ENCODE results near the gene MSX1.

Gene MSX1

GRCh38 chr4:4840351-4840750 lies 19.1 kb upstream of the MSX1 start:
- DNase-seq (ENCODE audit: low read depth in 1 of 2, low spot score in 1 of 2): no peak

- DNase-seq (ENCODE audit: low read depth in 1 of 2, low spot score in 1 of 2): no peak
These were observed 18.3 kb upstream of the MSX1 start for GRCh38 chr4:4841156-4841555.

- no peak for DNase-seq (ENCODE audit: low read depth in 1 of 2, low spot score in 1 of 2)
These were observed 16.7 kb upstream of the MSX1 start for GRCh38 chr4:4842476-4843441.

GRCh38 chr4:4843635-4844291 lies 15.7 kb upstream of the MSX1 start:
- no peak for DNase-seq (ENCODE audit: low read depth in 1 of 2, low spot score in 1 of 2)

- no peak for DNase-seq (ENCODE audit: low read depth in 1 of 2, low spot score in 1 of 2)
These were observed 14.4 kb upstream of the MSX1 start for GRCh38 chr4:4845027-4845426.

- DNase-seq (ENCODE audit: low read depth in 1 of 2, low spot score in 1 of 2): no peak
These were observed 12.5 kb upstream of the MSX1 start for GRCh38 chr4:4847011-4847410.

- no peak for DNase-seq (ENCODE audit: low read depth in 1 of 2, low spot score in 1 of 2)
These were observed 10.9 kb upstream of the MSX1 start for GRCh38 chr4:4848540-4848939.

- no peak for DNase-seq (ENCODE audit: low read depth in 1 of 2, low spot score in 1 of 2)
These were observed 10.4 kb upstream of the MSX1 start for GRCh38 chr4:4849106-4849505.

- no peak for DNase-seq (ENCODE audit: low read depth in 1 of 2, low spot score in 1 of 2)
These were observed 9.8 kb upstream of the MSX1 start for GRCh38 chr4:4849524-4850193.

- DNase-seq (ENCODE audit: low read depth in 1 of 2, low spot score in 1 of 2): no peak
These were observed 8.4 kb upstream of the MSX1 start for GRCh38 chr4:4851081-4851480.

- DNase-seq (ENCODE audit: low read depth in 1 of 2, low spot score in 1 of 2): no peak
These were observed 7.6 kb upstream of the MSX1 start for GRCh38 chr4:4851906-4852305.

- no peak for DNase-seq (ENCODE audit: low read depth in 1 of 2, low spot score in 1 of 2)
These were observed 6.7 kb upstream of the MSX1 start for GRCh38 chr4:4852591-4853362.

- DNase-seq (ENCODE audit: low read depth in 1 of 2, low spot score in 1 of 2): no peak
These were observed 6.1 kb upstream of the MSX1 start for GRCh38 chr4:4853371-4853823.

GRCh38 chr4:4853921-4854648 lies 5.4 kb upstream of the MSX1 start:
- DNase-seq (ENCODE audit: low read depth in 1 of 2, low spot score in 1 of 2): no peak

- no peak for DNase-seq (ENCODE audit: low read depth in 1 of 2, low spot score in 1 of 2)
These were observed 4.7 kb upstream of the MSX1 start for GRCh38 chr4:4854649-4855295.

- DNase-seq (ENCODE audit: low read depth in 1 of 2, low spot score in 1 of 2): no peak
These were observed 4.0 kb upstream of the MSX1 start for GRCh38 chr4:4855301-4856070.

GRCh38 chr4:4856071-4857000 lies 3.1 kb upstream of the MSX1 start:
- DNase-seq (ENCODE audit: low read depth in 1 of 2, low spot score in 1 of 2): no peak
